WTC11 (cell line): ENCODE measurements around the gene VDAC1. TPM values are rescaled to one million over a fixed set of nuclear protein-coding genes. Genes with fewer than 3 reads are reported as not detected.

Experiments used
- ATAC-seq: fragments of 200-7000 bp; cut with Tn5 transposase; 2 replicates; pipeline ENCODE4 v1.10.0; 2021; ENCODE audit warnings: mild to moderate bottlenecking, moderate library complexity
- CTCF ChIA-PET: fragments of 300-600 bp; sonication (Branson Sonifier 250); formaldehyde crosslinking; loops from one replicate; lab custom pipeline; 2021; ENCODE audit warnings: antibody characterized with exemption; lab: Charles Lee
- POLR2A ChIA-PET: fragments of 350-600 bp; sonication (Branson Sonifier 250); formaldehyde crosslinking; loops from one replicate; lab custom pipeline; 2021; ENCODE audit warnings: antibody characterized with exemption; lab: Charles Lee
- DNase-seq: peaks from one replicate; pipeline ENCODE4 v3.0.0; 2021; ENCODE audit warnings: low spot score
- H3K27ac Mint-ChIP-seq: 2 replicates; pipeline ENCODE4 v1.8.0; 2021; ENCODE audit warnings: mixed read lengths
- H3K27me3 Mint-ChIP-seq: 2 replicates; pipeline ENCODE4 v1.8.0; 2021; ENCODE audit warnings: low read depth, mild to moderate bottlenecking, moderate library complexity, mixed read lengths
- H3K36me3 Mint-ChIP-seq: 2 replicates; pipeline ENCODE4 v1.8.0; 2021; ENCODE audit warnings: mixed read lengths
- H3K4me1 Mint-ChIP-seq: 2 replicates; pipeline ENCODE4 v1.8.0; 2022; ENCODE audit warnings: mixed read lengths
- H3K4me3 Mint-ChIP-seq: 2 replicates; pipeline ENCODE4 v1.8.0; 2021; ENCODE audit warnings: mild to moderate bottlenecking, moderate library complexity, mixed read lengths
- H3K9me3 Mint-ChIP-seq: 2 replicates; pipeline ENCODE4 v1.8.0; 2021; ENCODE audit warnings: mixed read lengths
- EMX1 ChIP-seq: fragments of 250-450 bp; sonication (Bioruptor Pico); IDR thresholded peaks from 2 replicates; pipeline ENCODE4 v1.8.0; 2021; ENCODE audit warnings: mild to moderate bottlenecking
- ERG ChIP-seq: fragments of 250-450 bp; sonication (Bioruptor Pico); IDR thresholded peaks from 2 replicates; pipeline ENCODE4 v1.8.0; 2021; ENCODE audit warnings: mild to moderate bottlenecking
- GRHL2 ChIP-seq: fragments of 250-450 bp; sonication (Bioruptor Pico); IDR thresholded peaks from 2 replicates; pipeline ENCODE4 v1.8.0; 2022; ENCODE audit warnings: mild to moderate bottlenecking, moderate library complexity; ENCODE audit not compliant: insufficient replicate concordance, severe bottlenecking
- HMGXB4 ChIP-seq: sonication (generic); formaldehyde crosslinking; IDR thresholded peaks from 2 replicates; pipeline ENCODE4 v1.8.1; 2023; ENCODE audit warnings: mild to moderate bottlenecking, moderate library complexity, missing genetic modification reagents
- JAZF1 ChIP-seq: fragments of 250-450 bp; sonication (Bioruptor Pico); IDR thresholded peaks from 2 replicates; pipeline ENCODE4 v1.9.0; 2021; ENCODE audit warnings: moderate library complexity, mild to moderate bottlenecking, inconsistent platforms
- NFYB ChIP-seq: sonication (generic); formaldehyde crosslinking; conservative IDR thresholded peaks from 2 replicates; pipeline ENCODE4 v1.8.0; 2022; ENCODE audit warnings: low read depth, missing genetic modification reagents
- NR2C2 ChIP-seq: sonication (generic); formaldehyde crosslinking; IDR thresholded peaks from 2 replicates; pipeline ENCODE4 v1.8.0; 2022; ENCODE audit warnings: mild to moderate bottlenecking, missing genetic modification reagents
- OVOL2 ChIP-seq: fragments of 250-450 bp; sonication (Bioruptor Pico); IDR thresholded peaks from 2 replicates; pipeline ENCODE4 v1.9.0; 2021; ENCODE audit warnings: mild to moderate bottlenecking, borderline replicate concordance
- RORB ChIP-seq: fragments of 250-450 bp; sonication (Bioruptor Pico); IDR thresholded peaks from 2 replicates; pipeline ENCODE4 v1.9.0; 2021; ENCODE audit warnings: mild to moderate bottlenecking
- SMAD4 ChIP-seq: sonication (generic); formaldehyde crosslinking; IDR thresholded peaks from 2 replicates; pipeline ENCODE4 v1.8.0; 2022; ENCODE audit warnings: mild to moderate bottlenecking, missing genetic modification reagents
- SOX15 ChIP-seq: fragments of 250-450 bp; sonication (Bioruptor Pico); IDR thresholded peaks from 2 replicates; pipeline ENCODE4 v1.9.0; 2021; ENCODE audit warnings: mild to moderate bottlenecking
- TCF7 ChIP-seq: sonication (generic); formaldehyde crosslinking; IDR thresholded peaks from 2 replicates; pipeline ENCODE4 v1.8.0; 2022; ENCODE audit warnings: mild to moderate bottlenecking, low read depth, missing genetic modification reagents, moderate library complexity
- TP53 ChIP-seq: sonication (generic); formaldehyde crosslinking; IDR thresholded peaks from 2 replicates; pipeline ENCODE4 v1.8.1; 2023; ENCODE audit warnings: mild to moderate bottlenecking, missing genetic modification reagents
- ZBTB43 ChIP-seq: sonication (generic); formaldehyde crosslinking; IDR thresholded peaks from 2 replicates; pipeline ENCODE4 v1.8.1; 2023; ENCODE audit warnings: mild to moderate bottlenecking, missing genetic modification reagents
- ZNF317 ChIP-seq: sonication (generic); formaldehyde crosslinking; IDR thresholded peaks from 2 replicates; pipeline ENCODE4 v1.8.1; 2023; ENCODE audit warnings: low read depth, mild to moderate bottlenecking, moderate library complexity, missing genetic modification reagents, borderline replicate concordance
- ZNF396 ChIP-seq: fragments of 250-450 bp; sonication (Bioruptor Pico); IDR thresholded peaks from 2 replicates; pipeline ENCODE4 v1.8.0; 2021; ENCODE audit warnings: mild to moderate bottlenecking, moderate library complexity, borderline replicate concordance
- ZNF416 ChIP-seq: fragments of 250-450 bp; sonication (Bioruptor Pico); IDR thresholded peaks from 2 replicates; pipeline ENCODE4 v1.9.0; 2021; ENCODE audit warnings: mild to moderate bottlenecking, inconsistent platforms
- ZNF423 ChIP-seq: fragments of 250-450 bp; sonication (Bioruptor Pico); IDR thresholded peaks from 2 replicates; pipeline ENCODE4 v2.1.2; 2022; ENCODE audit warnings: mild to moderate bottlenecking, moderate library complexity
- ZNF512 ChIP-seq: sonication (generic); formaldehyde crosslinking; IDR thresholded peaks from 2 replicates; pipeline ENCODE4 v1.8.1; 2022; ENCODE audit warnings: missing genetic modification reagents, borderline replicate concordance
- total RNA-seq: library from RNA; stranded (reverse); gene quantifications from 3 replicates; pipeline ENCODE4 v1.2.3, GENCODE V29; 2021

Gene VDAC1
- total RNA-seq, 1 experiment from 2014 or later, result 274 TPM

- Mint-ChIP-seq H3K4me1 (peaks cover 46% of the 10 kb centered on the region), H3K4me3 (no peak overlapping the region), H3K9me3 (no peaks in the 10 kb centered on the region), H3K36me3 (no peaks in the 10 kb centered on the region), H3K27me3 (peaks cover 19% of the 10 kb centered on the region), H3K27ac (peak overlapping the region; percentile 32; the same call in 1 of the 2 replicates)
- ChIA-PET CTCF (interaction anchor here (1.0 to 5.5 kb wide), 5 partner anchors 14 to 87 kb away, joined by 3 to 47 read pairs (median 16); no protein-coding TSS in a partner anchor), POLR2A (no interaction called here)
- no peak for DNase-seq
- peak; percentile 67 for ATAC-seq
- 0 out of 2 replicates have a peak, but pooled peaks have one; percentile 21 for TF ChIP-seq TP53
- TF ChIP-seq GRHL2, result no peak
Observed at GRCh38 chr5:134053314-134053839, 48.6 kb upstream of the VDAC1 start.

GRCh38 chr5:134051305-134051704, 46.5 kb upstream of the VDAC1 start:
- H3K4me1 Mint-ChIP-seq, result peaks cover 60% of the 10 kb centered on the region
- TF ChIP-seq SOX15 (CRISPR knock-in tag) (no peak), JAZF1 (CRISPR knock-in tag) (no peak), RORB (CRISPR knock-in tag) (no peak), NFYB (CRISPR knock-in tag) (no peak), HMGXB4 (no peak), TP53 (no peak), ERG (CRISPR knock-in tag) (no peak), ZNF423 (CRISPR knock-in tag) (no peak), EMX1 (no peak), ZNF416 (CRISPR knock-in tag) (no peak), NR2C2 (CRISPR knock-in tag) (no peak), ZNF512 (CRISPR knock-in tag) (no peak), TCF7 (CRISPR knock-in tag) (no peak), ZNF396 (CRISPR knock-in tag) (no peak), SMAD4 (CRISPR knock-in tag) (no peak), ZNF317 (CRISPR knock-in tag) (no peak), ZBTB43 (CRISPR knock-in tag) (no peak), OVOL2 (CRISPR knock-in tag) (no peak)
- H3K9me3 Mint-ChIP-seq, result no peaks in the 10 kb centered on the region
- DNase-seq (no peak), ATAC-seq (no peak)
- peaks cover 31% of the 10 kb centered on the region for H3K27me3 Mint-ChIP-seq
- H3K36me3 Mint-ChIP-seq, result no peaks in the 10 kb centered on the region
- ChIA-PET CTCF (interaction anchor here (0.8 to 5.5 kb wide), 6 partner anchors 8 to 89 kb away, joined by 3 to 47 read pairs (median 14); no protein-coding TSS in a partner anchor), POLR2A (interaction anchor here (0.5 to 1.6 kb wide), 2 partner anchors 44 to 125 kb away, joined by 4 to 6 read pairs; partner anchors contain the start of gene SKP1)
- no peak overlapping the region for H3K27ac Mint-ChIP-seq
- H3K4me3 Mint-ChIP-seq, result no peak overlapping the region
